ENCODE results near the gene MNS1. TPM values are rescaled to one million over a fixed set of nuclear protein-coding genes. Genes with fewer than 3 reads are reported as not detected.

Gene MNS1
- total and polyA plus RNA-seq, 10 of the 15 experiments (the other 5 are each of a cell fraction or from before 2014, with no cell fraction given): 0.45 to 2.6 (median 0.97) TPM

GRCh38 chr15:56454836-56455235, 10.1 kb downstream of the MNS1 start (continued):
- TF ChIP-seq ZNF592 (IDR thresholded peaks at IDR 0.05) (no peak), ESRRA (IDR thresholded peaks at IDR 0.05; ENCODE audit: low read length) (no peak), POLR2AphosphoS2 (IDR thresholded peaks at IDR 0.05; ENCODE audit: low read depth, low read length) (no peak), ZNF687 (IDR thresholded peaks at IDR 0.05) (no peak), BHLHE40 (IDR thresholded peaks at IDR 0.05; ENCODE audit: borderline replicate concordance in 1 of 2, low read depth in 2 of 2, low read length in 1 of 2) (no peak), RCOR1 (conservative IDR thresholded peaks at IDR 0.05; ENCODE audit: low read depth, low read length) (no peak), EP300 (IDR thresholded peaks at IDR 0.05; ENCODE audit: borderline replicate concordance in 1 of 2, control insufficient read depth in 1 of 2, low read depth in 2 of 2, low read length in 2 of 2) (no peak), RB1 (IDR thresholded peaks at IDR 0.05; ENCODE audit: borderline replicate concordance) (no peak), LARP7 (IDR thresholded peaks at IDR 0.05) (no peak), NR2C1 (IDR thresholded peaks at IDR 0.05) (no peak)
